Activated CD4-positive, alpha-beta T cell treated with anti-CD3 and anti-CD28 coated beads, Interleukin-10, Interleukin-2, amounts not matched to agents 100 ng/mL and 50 ng/mL, durations not matched to agents 16 hours and 8 hours (primary cell): ENCODE measurements around the gene TACC2.

Source experiments
- DNase-seq: peaks from one replicate; pipeline ENCODE4 v3.0.0-alpha.2; 2020

Gene TACC2

DNA sequence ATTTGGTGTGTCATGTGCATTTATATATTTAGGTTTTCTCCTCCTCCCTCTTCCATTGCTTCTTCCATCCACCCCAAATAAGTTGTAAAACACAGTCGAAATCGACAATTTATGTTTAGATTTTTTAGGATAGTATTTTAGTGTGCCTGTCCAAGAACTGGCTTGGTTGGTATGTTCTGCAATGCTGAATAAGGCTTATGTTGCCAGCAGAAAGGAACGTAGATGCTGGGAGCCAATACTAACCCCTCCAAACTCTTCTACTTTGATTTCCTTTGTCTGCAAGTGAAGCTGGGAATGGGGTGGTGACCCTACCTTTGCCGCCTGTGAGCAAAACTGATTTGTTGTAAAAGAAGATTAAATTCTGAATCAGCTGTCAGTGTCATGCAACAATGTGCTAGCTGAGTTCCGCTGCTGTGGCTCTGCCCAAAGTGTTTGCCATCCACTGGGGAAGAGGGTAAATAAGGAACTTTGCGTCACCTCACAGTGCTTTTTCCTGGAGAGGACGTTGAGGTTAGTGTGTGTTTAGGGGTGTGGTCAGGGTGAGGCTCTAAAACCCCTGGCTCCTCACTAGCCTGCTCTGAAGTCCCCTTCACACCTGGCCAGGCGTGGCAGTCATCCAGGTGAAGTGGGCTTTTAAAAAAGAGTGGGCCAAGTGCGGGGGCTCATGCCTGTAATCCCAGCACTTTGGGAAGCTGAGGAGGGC is 44.4 kb downstream of the TACC2 start:
- DNase-seq, result no peak

DNA sequence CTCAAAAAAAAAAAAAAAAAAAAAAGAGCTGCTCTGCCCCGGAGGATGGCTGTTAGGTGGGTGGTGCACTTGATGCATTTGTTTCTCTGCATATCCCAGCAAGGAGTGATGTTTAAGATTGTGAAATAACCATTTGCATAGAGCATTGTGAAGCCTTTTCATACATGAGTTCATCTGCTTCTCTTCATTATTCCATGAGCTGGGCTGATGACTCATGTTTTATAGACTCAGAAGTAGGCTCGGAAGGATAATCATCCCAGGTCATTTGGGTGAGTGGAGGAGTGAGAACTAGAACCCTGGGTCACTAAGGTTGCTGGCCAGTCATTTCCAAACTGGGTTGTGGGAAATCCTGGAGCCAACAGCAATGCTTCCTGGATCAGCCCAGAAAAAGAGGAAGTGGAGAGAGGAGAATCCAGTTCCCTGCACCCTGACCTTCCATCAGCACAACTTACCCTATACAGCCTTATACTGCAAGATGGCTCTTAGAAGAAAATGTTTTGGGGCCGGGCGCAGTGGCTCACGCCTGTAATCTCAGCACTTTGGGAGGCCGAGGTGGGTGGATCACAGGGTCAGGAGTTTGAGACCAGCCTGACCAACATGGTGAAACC is 45.3 kb downstream of the TACC2 start:
- DNase-seq, result no peak

DNA sequence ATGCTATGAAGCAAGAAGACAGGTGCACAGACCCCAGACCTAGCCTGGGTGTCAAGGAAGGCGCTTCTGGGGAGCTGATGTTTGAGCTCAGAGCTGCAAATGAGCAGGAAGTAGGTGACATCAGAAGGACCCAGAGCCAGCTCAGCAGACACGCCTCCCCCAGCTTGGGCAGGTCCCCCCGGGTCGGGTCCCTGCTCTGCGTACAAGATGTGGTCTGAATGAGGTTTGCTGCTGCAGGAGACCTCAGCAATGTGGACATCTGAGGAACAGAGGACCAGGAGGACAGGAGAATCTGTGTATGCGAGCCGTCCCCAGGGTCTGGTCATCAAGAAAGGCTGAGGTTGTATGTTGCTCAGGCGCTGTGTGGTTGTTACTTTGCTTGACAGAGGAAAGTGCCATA is 51.8 kb downstream of the TACC2 start:
- DNase-seq, result no peak

GRCh38 chr10:122042836-122043235 is 53.9 kb downstream of the TACC2 start:
- DNase-seq, result no peak

GRCh38 chr10:122044045-122044661 is 55.2 kb downstream of the TACC2 start:
- no peak for DNase-seq

DNA sequence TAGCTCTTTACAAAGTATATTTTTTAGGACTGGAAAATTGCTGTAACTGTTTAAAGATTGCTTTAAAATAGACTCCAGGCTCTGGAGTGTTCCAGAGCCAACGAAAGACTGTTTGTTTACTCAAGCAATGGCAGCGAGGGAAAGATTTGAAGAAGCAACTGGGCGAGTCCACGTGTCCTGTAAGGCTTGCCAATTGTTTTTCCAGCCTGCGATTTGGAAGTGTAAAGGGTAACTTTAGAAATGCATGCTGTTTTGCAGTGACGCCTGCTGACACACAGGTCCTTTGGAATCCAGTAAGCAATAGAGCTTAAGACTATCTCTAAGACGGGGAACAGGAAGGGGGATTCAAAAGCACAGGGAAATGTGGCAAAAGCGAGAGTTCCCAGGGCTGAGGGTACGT is 55.8 kb downstream of the TACC2 start:
- no peak for DNase-seq

DNA sequence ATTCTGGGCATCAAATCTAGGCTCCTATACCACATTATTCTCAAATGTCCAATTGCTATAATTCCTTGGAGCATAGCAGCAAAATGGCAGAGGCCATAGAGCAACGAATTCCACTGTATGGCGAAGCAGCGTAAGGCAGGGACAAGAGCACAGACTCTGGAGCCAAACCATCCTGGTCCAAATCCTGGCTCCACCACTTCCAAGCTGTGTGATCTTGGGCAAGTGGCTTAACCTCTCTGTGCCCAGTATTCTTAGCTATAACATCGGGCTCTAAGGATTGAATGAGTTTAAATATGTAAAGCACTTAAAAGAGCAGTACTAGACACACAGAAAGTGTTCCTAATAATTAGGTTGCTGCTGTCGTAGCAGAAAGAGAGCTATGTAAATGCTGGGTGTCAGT is 56.2 kb downstream of the TACC2 start:
- no peak for DNase-seq

DNA sequence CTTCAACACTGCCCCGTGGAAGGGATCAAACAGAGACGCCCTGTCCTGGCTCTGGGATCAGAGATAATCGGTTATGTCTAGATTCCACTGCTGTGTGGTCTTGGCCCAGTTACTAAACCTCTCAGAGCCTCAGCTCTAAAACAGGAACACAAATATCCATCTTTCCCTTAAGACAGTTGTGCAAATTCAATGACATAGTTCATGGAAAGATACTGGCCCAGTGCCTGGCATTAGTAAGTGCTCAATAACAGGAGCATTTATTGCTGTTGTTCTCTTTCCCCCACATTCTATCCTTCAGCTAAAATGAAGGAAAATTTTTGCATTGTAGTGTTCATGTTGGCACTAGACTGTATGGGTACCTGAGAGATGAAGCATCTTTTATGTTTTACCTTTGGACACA is 58.6 kb downstream of the TACC2 start:
- no peak for DNase-seq

DNA sequence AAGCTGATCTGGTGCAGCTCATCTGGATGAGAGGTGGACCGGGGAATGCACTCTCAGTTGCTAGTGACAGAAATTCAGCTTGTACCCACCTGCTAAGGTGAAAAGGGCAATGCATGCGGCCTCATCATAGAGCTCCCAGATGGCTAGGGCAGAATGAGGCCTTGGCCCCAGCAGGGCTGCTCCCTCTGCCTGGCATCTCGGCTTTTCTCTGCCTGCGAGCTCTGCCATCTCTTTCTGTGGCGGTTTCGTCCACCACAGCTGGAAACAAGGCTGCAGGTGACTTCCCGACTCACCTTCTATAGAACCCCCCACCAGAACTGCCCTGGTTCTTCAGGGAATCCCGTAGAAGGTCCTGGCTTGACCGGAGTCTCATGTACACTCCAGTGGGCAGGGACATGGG is 60.1 kb downstream of the TACC2 start:
- no peak for DNase-seq

GRCh38 chr10:122050311-122050710 is 61.3 kb downstream of the TACC2 start:
- DNase-seq, result no peak

- DNase-seq, result no peak
Observed at GRCh38 chr10:122050811-122051210, 61.8 kb downstream of the TACC2 start.

DNA sequence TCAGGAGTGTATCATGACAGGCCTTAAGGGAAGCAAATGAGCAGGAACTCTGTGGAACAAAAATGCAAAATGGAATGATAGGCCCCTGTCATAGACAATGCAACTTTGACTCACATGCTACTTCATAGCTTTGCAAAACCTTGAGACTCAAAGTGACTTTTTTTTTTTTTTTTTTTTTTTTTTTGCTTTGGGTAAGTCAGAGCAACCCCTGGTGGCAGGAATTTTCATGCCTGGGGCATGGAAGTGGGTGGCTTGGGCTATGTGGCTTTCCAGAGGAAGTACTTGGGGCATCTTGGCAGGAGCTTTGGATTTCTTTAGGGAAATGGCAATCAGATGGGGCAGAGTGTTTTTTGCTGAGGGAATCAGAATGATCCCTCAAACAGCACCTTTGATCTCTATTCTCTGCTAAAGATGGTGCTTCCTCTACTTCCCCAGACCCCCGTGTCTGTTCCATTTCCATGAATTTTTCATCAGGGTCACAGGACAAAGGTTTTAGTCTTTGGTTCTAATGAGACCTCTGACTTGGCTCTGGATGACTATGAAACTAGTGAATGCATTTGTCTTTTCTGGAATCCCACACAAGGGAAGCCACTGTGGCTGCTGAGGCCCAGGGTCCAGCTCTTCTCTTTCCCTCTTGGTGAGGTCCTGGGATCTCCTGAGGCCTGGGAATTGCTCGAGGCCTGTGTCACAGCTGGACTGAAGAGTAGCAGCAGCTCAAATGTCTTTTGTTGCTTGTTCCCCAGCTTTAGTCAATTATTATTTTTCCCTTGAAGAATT is 62.8 kb downstream of the TACC2 start:
- DNase-seq, result no peak

GRCh38 chr10:122052701-122053100 is 63.7 kb downstream of the TACC2 start:
- no peak for DNase-seq

GRCh38 chr10:122053314-122053713 is 64.4 kb downstream of the TACC2 start:
- no peak for DNase-seq

DNA sequence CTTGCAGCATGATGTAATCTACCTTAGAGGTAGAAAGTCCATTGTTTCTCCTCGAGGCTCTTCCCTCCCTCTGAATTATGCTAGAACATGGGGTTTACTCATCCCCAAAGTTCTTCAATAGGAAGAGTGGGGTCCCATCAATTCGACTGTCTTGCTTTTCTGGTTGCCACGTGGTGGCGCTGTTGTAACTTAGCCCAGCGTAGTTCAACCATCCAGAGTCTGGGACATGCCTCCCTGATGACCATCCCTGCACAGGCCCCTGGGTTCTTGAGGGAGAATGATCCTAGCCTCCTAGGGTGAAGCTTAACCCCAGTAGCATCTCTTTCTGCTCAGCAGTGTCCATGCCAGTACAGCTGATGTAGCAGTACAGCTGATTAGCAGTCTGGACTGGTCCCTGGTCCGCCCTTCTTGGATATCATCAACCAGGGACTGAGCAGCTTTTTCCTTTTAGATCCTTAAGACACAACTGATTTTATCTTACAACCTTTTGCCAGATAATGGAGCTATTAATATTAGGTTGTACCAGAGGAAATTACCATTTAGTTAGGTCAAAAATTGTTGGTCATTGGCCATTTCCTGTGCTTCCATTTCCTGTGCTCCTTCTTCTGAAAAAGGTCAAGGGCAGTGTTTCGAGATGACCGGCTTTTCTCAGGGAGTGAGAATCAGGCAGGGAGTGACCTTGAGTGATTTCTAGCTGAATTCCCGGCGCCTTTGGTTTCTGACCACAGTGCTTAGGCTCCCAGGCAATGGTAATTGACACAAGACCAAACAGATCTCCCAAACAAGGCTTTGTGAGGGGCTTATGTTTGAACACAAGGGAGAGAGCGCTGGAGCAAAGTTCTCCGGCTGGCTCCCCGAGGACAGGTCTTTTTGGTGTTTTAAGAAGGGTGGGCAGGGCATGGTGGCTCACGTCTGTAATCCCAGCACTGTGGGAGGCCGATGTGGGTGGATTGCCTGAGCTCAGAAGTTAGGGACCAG is 65.4 kb downstream of the TACC2 start:
- peak; percentile 17 for DNase-seq

GRCh38 chr10:122055252-122055651 is 66.3 kb downstream of the TACC2 start:
- no peak for DNase-seq

GRCh38 chr10:122056431-122057094 is 67.6 kb downstream of the TACC2 start:
- DNase-seq, result no peak

DNA sequence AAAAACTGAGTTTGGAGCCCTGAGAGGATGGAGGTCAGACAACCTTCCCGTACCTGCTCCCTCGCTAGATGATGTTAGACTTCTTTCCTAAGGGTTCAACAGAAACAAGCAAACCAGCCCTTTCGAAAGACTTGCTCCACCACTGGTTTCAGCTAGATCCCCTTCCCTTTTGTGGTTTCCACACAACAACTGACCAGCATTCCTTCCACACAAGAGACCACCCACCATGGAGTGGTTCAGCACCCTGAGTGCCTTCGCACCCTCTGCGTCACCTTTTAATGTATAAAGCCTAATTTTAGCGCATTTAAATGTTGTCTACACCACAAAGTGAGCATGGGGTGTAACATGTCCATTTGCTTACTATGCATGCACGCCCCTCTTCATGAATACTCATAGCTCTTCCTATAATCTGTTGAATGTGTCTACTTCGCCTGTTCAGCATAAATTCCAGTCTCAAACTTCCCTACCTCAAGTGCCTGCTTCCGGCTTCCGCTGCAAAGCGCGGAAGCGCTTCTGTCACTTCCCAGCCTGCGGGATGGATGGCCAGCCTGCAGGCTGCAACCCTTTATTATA is 69.0 kb downstream of the TACC2 start:
- DNase-seq, result no peak

DNA sequence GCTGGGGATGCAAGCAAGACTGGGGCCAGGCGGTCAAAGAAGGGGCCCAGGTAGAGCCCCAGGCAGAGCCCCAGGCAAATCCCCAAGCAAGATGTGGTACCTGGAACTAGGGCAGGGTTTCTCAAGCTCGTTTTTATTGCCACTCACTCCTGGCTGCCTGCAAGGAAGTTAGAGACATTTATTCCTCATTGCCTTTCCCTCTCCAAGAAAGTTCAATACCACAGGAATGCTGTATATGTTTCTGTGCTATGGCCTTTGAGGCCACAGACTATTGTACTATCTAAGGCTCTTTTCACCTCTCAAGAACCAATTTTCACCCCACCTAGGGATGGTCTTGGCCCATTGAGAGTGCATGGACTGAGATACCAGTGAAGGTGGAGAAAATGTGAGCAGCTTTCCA is 71.3 kb downstream of the TACC2 start:
- no peak for DNase-seq

- DNase-seq, result no peak
Observed at GRCh38 chr10:122062831-122063674, 74.1 kb downstream of the TACC2 start.
